Measurements from ENCODE around the gene PTPDC1.

DNA sequence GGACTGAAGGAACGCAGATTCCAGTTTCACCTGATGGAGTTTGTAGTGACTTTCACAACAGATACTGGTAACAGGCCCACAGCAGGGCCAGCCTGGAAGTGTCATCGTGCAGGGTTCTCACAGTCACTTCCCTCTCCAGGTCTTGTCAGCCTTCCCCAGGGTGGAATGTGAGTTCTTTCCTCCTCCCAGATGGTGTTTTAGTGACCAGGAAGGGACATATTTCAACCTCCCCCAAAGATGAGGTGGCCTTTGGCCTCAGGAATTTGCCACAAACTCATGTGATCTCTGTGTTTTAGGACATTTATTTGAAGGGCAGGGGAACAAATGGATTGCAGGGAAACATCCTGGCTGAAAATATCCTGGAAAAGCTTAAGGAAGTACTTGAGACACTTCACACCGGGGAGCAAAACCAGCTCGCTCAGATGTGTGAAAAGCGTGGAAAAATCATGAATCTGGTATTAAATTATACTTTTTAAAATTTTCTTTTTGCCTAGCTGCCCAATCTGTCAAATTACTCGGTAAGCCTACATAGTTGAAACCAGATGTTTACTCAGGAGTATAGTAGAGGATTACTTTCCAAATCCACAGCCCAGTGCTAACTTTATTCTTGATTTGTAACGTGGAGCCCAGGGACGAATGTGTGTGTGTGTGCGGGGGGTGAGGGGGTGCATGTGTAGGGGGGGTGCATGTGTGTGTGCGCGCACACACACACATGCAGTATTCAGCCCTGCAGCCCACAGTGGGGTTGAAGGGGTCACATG is 66.8 kb downstream of the PTPDC1 start:
- TF ChIP-seq, protein P1, sequence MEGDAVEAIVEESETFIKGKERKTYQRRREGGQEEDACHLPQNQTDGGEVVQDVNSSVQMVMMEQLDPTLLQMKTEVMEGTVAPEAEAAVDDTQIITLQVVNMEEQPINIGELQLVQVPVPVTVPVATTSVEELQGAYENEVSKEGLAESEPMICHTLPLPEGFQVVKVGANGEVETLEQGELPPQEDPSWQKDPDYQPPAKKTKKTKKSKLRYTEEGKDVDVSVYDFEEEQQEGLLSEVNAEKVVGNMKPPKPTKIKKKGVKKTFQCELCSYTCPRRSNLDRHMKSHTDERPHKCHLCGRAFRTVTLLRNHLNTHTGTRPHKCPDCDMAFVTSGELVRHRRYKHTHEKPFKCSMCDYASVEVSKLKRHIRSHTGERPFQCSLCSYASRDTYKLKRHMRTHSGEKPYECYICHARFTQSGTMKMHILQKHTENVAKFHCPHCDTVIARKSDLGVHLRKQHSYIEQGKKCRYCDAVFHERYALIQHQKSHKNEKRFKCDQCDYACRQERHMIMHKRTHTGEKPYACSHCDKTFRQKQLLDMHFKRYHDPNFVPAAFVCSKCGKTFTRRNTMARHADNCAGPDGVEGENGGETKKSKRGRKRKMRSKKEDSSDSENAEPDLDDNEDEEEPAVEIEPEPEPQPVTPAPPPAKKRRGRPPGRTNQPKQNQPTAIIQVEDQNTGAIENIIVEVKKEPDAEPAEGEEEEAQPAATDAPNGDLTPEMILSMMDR (conservative IDR thresholded peaks at IDR 0.05; ENCODE audit: low read depth, low read length), result no peak
- TF ChIP-seq NFE2L2 (IDR thresholded peaks at IDR 0.05; ENCODE audit: low read depth, low read length) (no peak), RCOR1 (IDR thresholded peaks at IDR 0.05; ENCODE audit: insufficient replicate concordance, low read length) (no peak), MAZ (IDR thresholded peaks at IDR 0.05; ENCODE audit: borderline replicate concordance, low read depth, low read length) (no peak), POLR2A (IDR thresholded peaks at IDR 0.05; ENCODE audit: low read depth, low read length) (no peak), MXI1 (IDR thresholded peaks at IDR 0.05; ENCODE audit: borderline replicate concordance, low read depth, low read length) (no peak), RFX5 (IDR thresholded peaks at IDR 0.05; ENCODE audit: low read depth, low read length) (no peak), SMC3 (IDR thresholded peaks at IDR 0.05; ENCODE audit: low read depth, low read length) (no peak), RAD21 (IDR thresholded peaks at IDR 0.05; ENCODE audit: low read length) (no peak), CEBPB (IDR thresholded peaks at IDR 0.05; ENCODE audit: low read depth, low read length) (no peak), BHLHE40 (IDR thresholded peaks at IDR 0.05; ENCODE audit: low read depth, low read length) (no peak)
- TF ChIP-seq, protein P2, sequence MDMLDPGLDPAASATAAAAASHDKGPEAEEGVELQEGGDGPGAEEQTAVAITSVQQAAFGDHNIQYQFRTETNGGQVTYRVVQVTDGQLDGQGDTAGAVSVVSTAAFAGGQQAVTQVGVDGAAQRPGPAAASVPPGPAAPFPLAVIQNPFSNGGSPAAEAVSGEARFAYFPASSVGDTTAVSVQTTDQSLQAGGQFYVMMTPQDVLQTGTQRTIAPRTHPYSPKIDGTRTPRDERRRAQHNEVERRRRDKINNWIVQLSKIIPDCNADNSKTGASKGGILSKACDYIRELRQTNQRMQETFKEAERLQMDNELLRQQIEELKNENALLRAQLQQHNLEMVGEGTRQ (IDR thresholded peaks at IDR 0.05; ENCODE audit: low read depth, low read length), result no peak
